Astrocyte (in vitro differentiated cells and primary cell): Measurements from ENCODE around the gene PNLIP.

ENCODE experiments used
- CTCF ChIP-seq: IDR thresholded peaks from 2 replicates; pipeline ENCODE4 v1.5.1; 2011; ENCODE audit warnings: low read depth, mild to moderate bottlenecking, inconsistent platforms, low read length, moderate library complexity; ENCODE audit not compliant: insufficient read depth
- EZH2 ChIP-seq: IDR thresholded peaks from 2 replicates; pipeline ENCODE4 v1.6.1; 2012; ENCODE audit warnings: mild to moderate bottlenecking, low read length, inconsistent platforms; ENCODE audit not compliant: insufficient read depth

GRCh38 chr10:116567335-116567734, 21.6 kb downstream of the PNLIP start:
- TF ChIP-seq CTCF (no peak), EZH2 (no peak)
